GM19193 (cell line): ENCODE results near the gene ELOVL3.

Source experiments
- POLR2A ChIP-seq: IDR thresholded peaks from 4 replicates; pipeline ENCODE4 v1.6.1; 2011; ENCODE audit not compliant: insufficient read depth, insufficient read length; ENCODE audit errors: extremely low read depth

ELOVL3 gene

DNA sequence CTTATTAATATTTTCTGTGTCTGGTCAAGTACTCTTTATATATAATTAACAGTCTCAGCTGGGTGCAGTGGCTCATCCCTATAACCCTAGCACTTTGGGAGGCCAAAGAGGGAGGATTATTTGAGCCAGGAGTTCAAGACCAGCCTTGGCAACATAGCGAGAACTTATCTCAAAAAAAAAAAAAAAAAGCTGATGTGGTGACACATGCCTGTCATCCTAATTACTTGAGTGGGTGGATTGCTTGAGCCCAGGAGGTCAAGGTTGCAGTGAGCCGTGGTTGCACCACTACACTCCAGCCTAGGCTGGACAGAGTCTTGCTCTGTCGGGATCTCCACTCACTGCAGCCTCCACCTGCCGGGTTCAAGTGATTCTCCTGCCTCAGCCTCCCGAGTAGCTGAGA, 6.7 kb upstream of the ELOVL3 start:
- no peak for TF ChIP-seq POLR2A

DNA sequence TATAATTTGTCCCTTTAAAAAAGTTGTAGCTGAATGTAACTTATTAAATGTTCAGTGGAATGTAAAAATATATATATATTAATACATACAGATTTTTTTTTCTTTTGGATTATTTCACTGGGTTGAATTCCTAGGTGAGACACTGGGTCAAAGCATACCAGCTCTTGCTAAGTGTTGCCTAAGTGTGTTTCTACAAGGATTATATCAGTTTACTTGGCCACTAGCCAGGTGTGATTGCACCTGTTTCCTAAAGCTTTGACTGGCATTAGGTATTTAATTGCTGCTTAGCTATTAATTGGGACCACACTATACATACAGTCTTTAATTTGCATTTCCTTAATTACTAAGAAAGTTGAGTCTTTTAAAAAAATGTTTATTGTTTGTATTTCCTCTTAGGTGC, 5.5 kb upstream of the ELOVL3 start:
- TF ChIP-seq POLR2A: no peak

DNA sequence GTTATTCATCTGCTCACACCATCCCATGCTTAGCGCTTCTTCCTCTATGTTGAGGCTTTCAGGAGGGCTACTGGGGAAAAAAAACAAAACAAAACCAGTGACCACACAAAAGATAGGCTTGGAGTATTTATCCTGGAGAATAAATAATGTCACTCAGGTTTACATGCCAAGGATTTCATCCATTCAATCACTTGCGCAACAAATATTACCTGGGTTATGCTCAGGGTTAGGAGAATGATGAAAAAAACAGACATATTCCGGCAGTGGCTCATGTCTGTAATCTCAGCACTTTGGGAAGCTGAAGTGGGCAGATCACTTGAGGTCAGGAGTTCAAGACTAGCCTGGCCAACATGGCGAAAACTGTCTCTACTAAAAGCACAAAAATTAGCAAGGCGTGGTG, 3.3 kb upstream of the ELOVL3 start:
- no peak for TF ChIP-seq POLR2A

DNA sequence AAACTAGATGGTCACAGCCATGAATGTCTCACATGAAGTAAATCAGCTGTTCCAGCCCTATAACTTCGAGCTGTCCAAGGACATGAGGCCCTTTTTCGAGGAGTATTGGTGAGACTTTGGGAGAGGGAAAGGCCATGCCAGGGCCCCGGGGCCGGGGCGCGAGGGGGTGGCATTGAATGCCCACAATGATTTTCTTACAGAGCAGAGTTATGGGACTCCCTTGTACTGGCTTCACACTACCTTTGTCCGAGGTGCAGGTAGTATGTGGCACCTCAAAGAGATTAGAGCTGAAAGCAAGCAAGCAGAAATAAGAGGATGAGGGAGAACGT, 407 bp downstream of the ELOVL3 start:
- no peak for TF ChIP-seq POLR2A

DNA sequence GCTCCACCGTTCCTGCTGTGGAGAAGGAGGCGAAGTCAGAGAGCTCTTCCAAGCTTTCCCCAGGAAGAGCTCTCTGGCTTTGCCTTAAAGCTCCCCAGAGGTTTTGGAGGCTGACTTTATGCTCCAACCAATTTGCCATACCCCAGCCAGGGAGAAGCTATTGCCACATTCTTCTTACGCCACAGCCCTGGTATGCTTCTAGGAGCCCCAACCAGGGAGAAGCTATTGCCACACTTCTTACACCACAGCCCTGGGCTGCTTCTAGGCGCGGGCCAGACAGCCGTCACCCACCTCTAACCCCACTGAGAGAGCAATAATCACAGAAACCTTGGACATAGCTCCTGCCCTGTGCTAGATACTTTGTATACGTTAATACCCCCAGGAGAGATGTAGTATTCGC, 951 bp downstream of the ELOVL3 start:
- no peak for TF ChIP-seq POLR2A

DNA sequence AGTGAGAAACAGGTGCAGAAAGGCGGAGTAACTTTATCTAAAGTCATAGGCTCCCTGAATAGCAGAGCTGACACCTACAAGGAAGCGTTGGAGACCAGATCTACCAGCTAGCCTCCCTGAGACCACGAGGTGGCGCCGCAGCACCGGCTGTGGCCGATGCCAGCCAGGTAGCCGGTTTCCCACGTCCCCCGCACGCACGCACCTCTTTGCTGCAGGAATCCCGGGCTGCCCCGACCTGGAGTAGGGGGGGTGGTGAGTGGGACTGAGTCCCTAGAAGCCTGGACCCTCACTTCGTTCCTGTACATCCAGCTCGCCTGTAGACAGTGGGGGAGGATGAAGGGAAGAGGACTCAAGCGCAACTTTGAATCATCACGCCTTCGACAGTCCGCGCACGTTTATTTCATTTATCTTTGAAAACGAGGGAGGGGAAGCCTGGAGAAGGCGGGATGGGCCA, 3.7 kb downstream of the ELOVL3 start:
- TF ChIP-seq POLR2A: no peak

DNA sequence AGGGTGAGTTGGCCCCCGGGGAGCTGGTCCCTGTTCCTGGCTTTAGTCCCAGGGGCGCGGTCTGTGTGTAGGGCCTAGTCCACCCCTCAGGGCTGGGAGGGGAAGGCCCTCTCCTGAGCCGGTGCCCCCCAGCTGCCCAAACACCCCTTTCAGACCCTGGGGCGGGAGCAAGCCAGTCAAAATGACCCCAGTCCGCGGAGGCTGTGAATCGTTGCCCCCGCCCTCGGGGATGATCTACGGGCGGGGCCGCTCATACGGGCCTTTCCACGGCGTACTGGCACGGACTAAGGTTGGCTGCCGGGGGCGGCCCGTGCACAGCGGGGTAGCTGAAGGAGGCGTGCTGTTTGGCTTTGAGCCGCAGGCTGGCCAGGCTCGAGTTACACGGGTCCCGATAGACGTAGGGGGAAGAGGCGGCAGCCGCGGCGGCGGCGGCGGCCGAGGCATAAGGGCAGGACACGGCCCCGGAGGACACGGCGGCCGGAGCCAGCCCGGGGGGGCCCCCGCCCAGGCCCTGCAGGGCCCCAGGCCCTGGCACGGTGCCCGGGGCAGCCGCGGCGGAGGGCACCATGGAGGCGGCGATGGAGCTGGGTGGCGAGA, 4.3 kb downstream of the ELOVL3 start:
- no peak for TF ChIP-seq POLR2A

DNA sequence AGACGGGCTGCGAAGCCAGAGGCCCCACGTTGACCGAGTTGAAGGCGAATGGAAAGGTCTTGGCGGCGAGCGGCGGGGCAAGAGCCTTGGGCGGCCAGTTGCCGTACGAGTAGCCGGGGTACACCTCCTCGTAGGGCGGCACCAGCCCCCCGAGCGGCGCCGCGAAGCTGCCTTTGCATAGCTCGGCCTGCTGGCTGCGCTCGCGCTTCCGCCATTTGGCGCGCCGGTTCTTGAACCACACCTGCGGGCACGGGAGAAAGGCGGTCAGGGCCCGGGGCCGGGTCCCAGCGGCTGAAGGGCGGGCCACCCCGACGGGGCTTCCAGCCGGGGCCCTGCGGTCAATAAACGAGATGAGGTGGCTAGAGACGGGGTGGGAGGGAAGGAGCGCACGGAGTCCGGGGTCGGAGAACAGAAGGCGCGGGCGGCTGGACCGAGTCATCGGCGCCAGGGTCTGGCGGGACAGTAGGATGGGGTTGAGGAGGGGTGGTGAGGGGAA, 4.8 kb downstream of the ELOVL3 start:
- no peak for TF ChIP-seq POLR2A

DNA sequence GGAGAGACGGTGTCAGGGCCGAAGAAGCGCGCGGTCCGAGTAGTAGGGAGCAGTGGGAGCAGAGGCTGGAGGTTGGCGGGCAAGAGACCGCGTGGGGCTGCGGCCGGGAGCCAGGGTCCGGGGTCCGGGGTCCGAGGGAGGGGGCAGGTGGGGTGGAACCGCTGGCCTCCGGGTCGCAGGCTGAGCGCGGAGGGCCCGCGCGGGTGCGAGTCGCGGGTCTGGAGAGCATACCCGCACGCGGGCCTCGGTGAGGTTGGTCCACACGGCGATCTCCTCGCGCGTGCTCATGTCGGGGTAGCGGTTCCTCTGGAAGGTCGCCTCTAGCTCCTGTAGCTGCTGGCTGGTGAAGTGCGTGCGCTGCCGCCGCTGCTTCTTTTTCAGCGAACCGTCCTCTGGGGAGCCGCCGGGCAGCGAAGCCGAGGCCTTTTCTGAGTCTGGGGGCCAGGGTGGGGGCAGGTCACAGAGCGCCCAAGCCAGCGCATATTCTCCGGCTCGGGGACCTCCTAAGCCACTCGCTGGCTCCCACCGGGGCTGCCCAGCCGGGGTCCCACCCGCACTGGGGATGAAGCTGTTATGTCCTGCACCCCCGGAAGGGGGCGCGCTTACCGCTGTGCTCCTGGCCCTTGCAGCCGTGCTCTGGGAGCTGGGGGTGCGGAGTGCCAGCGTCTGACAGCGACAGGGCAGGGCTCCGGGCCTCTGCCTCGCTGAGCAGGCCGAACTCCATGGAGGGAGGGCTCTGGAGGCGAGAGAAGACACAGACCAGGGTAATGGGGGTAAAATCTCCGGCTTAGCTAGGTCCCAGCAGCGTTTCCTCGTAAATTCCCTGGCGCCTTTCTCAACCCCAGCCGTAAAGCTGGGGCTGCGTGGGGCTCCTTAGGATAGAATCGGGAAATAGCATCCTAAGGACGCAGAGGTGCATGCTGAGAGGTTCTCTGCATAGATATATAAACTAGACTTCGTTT, 5.5 kb downstream of the ELOVL3 start:
- TF ChIP-seq POLR2A: no peak

DNA sequence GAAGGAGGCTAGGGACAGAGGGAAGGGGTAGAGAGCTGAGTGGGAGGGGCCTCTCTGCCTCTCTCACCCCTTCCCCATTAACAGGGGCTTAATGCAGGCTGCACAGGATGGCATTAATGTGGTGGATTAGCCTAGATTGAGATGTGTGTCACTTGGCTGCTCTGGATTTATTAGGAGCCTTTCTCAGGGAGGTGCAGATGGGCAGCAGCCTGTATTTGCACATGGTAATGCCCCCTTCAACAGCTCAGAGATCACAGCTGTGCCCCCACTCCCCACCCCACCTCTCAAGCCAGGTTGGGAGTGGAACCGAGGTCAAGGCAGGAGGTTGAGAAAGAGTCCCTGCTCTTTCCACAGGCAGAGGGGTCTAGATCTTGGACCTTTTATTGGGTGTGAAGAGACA, 7.9 kb downstream of the ELOVL3 start:
- TF ChIP-seq POLR2A: no peak

DNA sequence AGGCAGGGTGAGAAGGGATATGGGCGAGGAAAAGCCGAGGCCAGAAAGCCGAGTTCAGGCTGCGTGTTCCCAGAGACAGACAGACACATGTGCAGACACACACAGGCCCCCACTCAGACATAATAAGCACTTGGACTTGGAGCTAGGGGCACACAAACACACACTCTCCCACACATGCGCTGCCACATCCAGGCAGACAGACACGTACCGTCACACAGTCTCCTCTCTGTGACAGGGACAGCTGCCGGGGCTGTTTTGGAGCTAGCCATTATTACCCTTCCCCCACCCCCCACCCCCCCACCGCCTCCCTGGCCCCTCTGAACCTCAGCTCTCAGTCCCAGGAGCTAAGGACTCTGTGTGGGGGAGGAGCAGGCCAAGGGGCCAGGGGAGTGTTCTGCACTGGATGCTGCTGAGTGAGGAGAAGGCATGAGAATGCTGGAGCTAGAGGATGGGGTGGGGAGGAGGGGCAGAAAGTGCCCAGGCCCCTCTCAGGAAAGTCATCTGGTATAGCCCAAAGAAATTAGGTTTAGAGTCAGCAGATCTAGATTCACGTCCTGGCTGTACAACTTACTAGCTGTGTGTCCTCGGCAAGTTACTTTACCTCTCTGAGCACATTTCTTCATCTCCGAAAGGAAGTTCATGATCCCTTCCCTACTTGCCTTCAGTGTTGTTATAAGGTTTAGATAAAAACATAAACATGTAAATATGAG, 8.9 kb downstream of the ELOVL3 start:
- TF ChIP-seq POLR2A: no peak

DNA sequence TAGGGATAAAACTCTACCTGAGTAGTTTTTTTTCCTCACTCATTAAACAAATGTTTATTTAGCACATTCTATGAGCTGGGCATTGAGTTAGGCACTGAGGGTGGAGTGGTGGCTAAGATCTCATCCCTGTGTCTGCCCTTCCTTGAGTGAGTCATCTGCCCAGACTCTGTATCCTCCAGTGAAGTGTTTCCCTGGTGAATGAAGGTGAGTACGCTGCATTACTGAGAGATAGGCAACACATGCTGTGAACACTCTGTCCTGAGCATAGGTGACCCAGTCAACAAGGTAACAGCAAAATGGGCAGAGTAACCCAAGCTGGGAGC, 9.5 kb downstream of the ELOVL3 start:
- TF ChIP-seq POLR2A: no peak

DNA sequence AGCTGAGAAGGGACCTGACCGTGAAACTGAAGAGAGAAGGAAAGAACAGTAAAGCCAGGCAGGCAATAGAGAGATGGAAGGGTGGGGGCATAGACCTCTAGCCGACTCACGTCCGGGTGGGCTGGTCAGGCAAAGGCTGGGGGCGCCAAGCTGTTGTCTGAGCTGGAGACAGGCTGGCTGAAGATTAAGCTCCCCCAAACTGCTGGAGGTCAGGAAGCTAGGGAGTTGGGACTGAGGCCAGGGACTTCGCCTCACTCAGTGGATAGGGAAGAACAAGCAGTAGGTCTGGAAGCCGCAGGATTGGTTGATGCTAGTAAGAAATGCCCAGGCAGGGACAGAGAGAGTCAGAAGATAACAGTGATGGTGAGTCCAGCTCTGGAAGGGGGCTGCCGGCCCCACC, 9.9 kb downstream of the ELOVL3 start:
- TF ChIP-seq POLR2A: no peak

DNA sequence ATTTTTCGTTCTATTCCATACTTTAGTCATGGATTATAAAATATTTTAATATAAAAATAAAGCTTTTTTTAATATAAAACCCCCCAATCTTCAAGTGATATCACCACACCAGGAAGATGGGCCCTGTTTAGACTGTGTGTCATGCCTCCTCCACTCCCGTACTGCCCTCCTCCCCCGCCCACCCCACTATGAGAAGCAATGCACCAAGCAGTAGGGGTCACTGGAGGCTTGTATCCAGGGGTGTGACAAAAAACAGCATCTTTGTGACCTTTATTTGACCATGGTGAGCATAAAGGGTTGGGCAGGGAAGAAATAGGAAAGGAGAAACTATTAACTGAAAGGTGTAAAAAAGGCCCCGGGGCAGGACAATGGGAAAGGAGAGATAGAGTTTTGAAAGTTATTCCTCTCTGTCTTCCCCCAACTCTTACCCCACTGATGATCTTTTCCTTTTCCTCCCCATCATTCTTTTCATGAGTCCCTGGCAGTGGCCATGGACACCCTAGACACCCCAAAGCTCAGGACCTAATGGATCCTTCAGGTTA, 11.7 kb downstream of the ELOVL3 start:
- no peak for TF ChIP-seq POLR2A

DNA sequence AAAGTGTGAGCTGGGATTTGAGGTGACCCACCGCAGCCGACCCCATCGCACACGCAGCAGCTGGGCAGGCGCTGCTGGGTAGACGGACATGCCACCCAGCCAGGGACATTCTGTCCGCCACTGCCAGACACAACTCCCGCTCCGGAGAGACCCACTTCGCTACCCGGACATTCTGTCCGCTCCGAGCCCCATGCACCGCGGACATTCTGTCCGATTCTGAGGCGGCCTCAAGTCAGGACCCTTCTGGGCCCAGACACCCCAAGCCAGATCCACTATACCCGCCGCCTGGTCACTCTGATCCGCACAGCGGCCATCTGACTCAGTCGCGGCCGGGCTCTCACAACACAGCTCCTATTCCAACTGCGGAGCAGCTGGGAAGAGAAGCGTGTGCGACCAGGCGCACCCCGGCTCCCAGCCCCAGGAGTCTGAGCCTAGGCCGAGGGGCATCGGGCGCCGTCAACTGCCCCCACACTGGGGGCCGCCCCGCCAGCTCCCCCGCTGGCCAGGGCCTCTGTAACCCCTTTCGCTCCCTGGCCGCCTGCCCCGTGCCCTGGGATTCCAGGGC, 14.4 kb downstream of the ELOVL3 start:
- no peak for TF ChIP-seq POLR2A
